ENCODE data around the gene MARK3. TPM values are rescaled to one million over a fixed set of nuclear protein-coding genes. Genes with fewer than 3 reads are reported as not detected.
A peak's percentile ranks its signal among the peaks of the same experiment; 100 is the strongest.

MARK3 gene
- total RNA-seq, 1 experiment from 2014 or later = 81.9 TPM

GRCh38 chr14:103536693-103537092 is 151.5 kb downstream of the MARK3 start:
- no peak overlapping the region for H3K27ac ChIP-seq (ENCODE audit: insufficient read length, low read depth, low read length)
- no peak overlapping the region for H3K9ac ChIP-seq (ENCODE audit: extremely low read depth, insufficient read length, low read length)
- H4K5ac ChIP-seq (ENCODE audit: insufficient read length, low read depth, low read length) = no peak overlapping the region
- no CpG with 5 or more reads among the region's 9 CpGs for WGBS (ENCODE audit: extremely low coverage, insufficient read length, low lambda C conversion rate)
- no peaks in the 10 kb centered on the region for H4K20me1 ChIP-seq (ENCODE audit: control insufficient read depth, insufficient read depth, insufficient read length)
- H3K18ac ChIP-seq (ENCODE audit: insufficient read length, low read depth, low read length) = no peak overlapping the region
- no peak overlapping the region for H3T11ph ChIP-seq (ENCODE audit: low read length)
- no peaks in the 10 kb centered on the region for H3K27me3 ChIP-seq (ENCODE audit: insufficient read depth, low read length)
- no peaks in the 10 kb centered on the region for H3K9me3 ChIP-seq (ENCODE audit: control insufficient read depth, low read depth, low read length)
- H3K27me3 Mint-ChIP-seq (ENCODE audit: low read depth) = peaks cover 15% of the 10 kb centered on the region
- H2AFZ ChIP-seq (ENCODE audit: low read length) = no peak overlapping the region
- H3K79me2 ChIP-seq (ENCODE audit: insufficient read depth, low read length) = no peaks in the 10 kb centered on the region
- no peak overlapping the region for H2BK20ac ChIP-seq (ENCODE audit: low read depth, low read length, poor library complexity, severe bottlenecking)
- H3K56ac ChIP-seq (ENCODE audit: insufficient read length, low read depth, low read length) = no peak overlapping the region
- no peaks in the 10 kb centered on the region for H3K4me1 ChIP-seq (ENCODE audit: insufficient read depth, low read length)
- no peak overlapping the region for H2AK5ac ChIP-seq (ENCODE audit: insufficient read length, low read length)
- no peaks in the 10 kb centered on the region for H3K9me3 Mint-ChIP-seq
- H3K14ac ChIP-seq (ENCODE audit: insufficient read depth, low read length) = no peak overlapping the region; the same call in 1 of the 2 replicates
- H3K79me1 ChIP-seq (ENCODE audit: insufficient read depth, low read depth, low read length, poor library complexity, severe bottlenecking) = no peaks in the 10 kb centered on the region
- H4K91ac ChIP-seq (ENCODE audit: insufficient read length, low read depth, low read length) = no peak overlapping the region
- peak overlapping the region in 1 of 3 experiments; percentile 46; a peak in 1 of 7 replicates for H3K27ac Mint-ChIP-seq
- H2BK12ac ChIP-seq (ENCODE audit: insufficient read length, low read depth, low read length) = no peak overlapping the region
- no peak overlapping the region for H3K4ac ChIP-seq (ENCODE audit: low read depth, low read length)
- no peak for DNase-seq
- H2BK120ac ChIP-seq (ENCODE audit: low read depth, low read length, poor library complexity, severe bottlenecking) = no peak overlapping the region
- peaks cover 0 to 2% (median 0%) of the 10 kb centered on the region in 3 experiments; a peak in 1 of 7 replicates for H3K36me3 Mint-ChIP-seq (ENCODE audit: insufficient read depth in 1 of 3, low read depth in 3 of 3)
- H3K4me2 ChIP-seq (ENCODE audit: insufficient read depth, insufficient read length, low read length) = no peak overlapping the region
- no peak overlapping the region for H3K23ac ChIP-seq (ENCODE audit: insufficient read length, low read depth, low read length)
- H4K8ac ChIP-seq (replicated peaks; ENCODE audit: insufficient read length, low read depth, low read length) = no peak overlapping the region
- no peak overlapping the region for H2BK5ac ChIP-seq (ENCODE audit: insufficient read length, low read length)
- TF ChIP-seq CTCF (conservative IDR thresholded peaks at IDR 0.05) = no peak
- no peak overlapping the region for H3K4me3 Mint-ChIP-seq
- H3K4me1 Mint-ChIP-seq = peaks cover 1 to 14% of the 10 kb centered on the region in 2 experiments; a peak in 3 of 4 replicates
- no peaks in the 10 kb centered on the region for H3K23me2 ChIP-seq (ENCODE audit: insufficient read length, low read depth, low read length, poor library complexity, severe bottlenecking)
- H2BK15ac ChIP-seq (ENCODE audit: low read depth, low read length) = no peak overlapping the region

Measured in H9 (cell line).